ENCODE results near the gene TP53BP2.

TP53BP2 gene

DNA sequence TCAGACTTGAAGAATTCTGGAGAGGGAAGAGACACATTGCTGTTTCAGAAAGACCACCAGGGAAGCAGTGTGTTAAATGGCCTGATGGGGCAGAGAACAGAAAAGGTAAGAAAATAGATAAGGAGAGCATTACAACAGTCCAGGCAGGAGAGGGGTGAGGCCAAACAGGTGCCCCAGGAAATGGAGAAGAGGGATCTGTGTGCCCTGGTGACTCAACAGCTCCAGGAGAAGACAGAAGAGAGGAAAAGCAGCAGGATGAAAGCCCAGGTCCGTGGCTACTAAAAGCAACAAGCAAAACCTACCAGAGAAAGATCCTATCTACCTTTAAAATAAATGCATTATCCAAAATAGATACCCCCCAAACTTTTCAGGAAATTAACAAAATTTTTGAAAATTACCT lies 9.2 kb downstream of the TP53BP2 start:
- TF ChIP-seq, protein P1, sequence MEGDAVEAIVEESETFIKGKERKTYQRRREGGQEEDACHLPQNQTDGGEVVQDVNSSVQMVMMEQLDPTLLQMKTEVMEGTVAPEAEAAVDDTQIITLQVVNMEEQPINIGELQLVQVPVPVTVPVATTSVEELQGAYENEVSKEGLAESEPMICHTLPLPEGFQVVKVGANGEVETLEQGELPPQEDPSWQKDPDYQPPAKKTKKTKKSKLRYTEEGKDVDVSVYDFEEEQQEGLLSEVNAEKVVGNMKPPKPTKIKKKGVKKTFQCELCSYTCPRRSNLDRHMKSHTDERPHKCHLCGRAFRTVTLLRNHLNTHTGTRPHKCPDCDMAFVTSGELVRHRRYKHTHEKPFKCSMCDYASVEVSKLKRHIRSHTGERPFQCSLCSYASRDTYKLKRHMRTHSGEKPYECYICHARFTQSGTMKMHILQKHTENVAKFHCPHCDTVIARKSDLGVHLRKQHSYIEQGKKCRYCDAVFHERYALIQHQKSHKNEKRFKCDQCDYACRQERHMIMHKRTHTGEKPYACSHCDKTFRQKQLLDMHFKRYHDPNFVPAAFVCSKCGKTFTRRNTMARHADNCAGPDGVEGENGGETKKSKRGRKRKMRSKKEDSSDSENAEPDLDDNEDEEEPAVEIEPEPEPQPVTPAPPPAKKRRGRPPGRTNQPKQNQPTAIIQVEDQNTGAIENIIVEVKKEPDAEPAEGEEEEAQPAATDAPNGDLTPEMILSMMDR (IDR thresholded peaks at IDR 0.05; ENCODE audit: insufficient read depth, low read length, poor library complexity, severe bottlenecking): no peak
- Histone ChIP-seq H3K36me3 (ENCODE audit: control insufficient read depth, insufficient read depth, low read length) (no peaks in the 10 kb centered on the region), H3K4me3 (replicated peaks; ENCODE audit: low read depth, low read length) (no peak overlapping the region), H3K27me3 (replicated peaks; ENCODE audit: control insufficient read depth, insufficient read depth, low read length) (no peaks in the 10 kb centered on the region)
- DNase-seq (ENCODE audit: extremely low read depth, insufficient read length): no peak

DNA sequence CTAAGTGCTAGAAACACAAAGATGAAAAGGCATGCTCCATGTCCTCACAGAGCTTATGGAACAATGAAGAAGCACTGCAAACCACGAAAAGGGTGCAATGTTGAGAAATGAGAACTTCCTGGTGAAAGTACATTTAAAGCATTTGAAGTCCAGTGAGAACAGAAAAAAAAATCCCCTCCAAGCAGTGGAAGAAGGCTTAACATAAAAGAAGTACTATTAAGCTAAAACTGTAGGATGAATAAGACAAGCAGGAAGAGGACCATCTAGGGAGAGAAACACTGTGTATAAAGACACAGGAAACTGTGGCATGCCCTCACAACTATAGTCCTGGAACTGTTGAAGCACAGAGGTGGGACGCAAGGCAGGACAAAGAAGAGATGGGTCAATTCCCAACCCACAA lies 10.0 kb downstream of the TP53BP2 start:
- H3K4me3 ChIP-seq (replicated peaks; ENCODE audit: low read depth, low read length): no peak overlapping the region
- no peaks in the 10 kb centered on the region for H3K27me3 ChIP-seq (replicated peaks; ENCODE audit: control insufficient read depth, insufficient read depth, low read length)
- TF ChIP-seq, protein P1 (IDR thresholded peaks at IDR 0.05; ENCODE audit: insufficient read depth, low read length, poor library complexity, severe bottlenecking): no peak
- no peak for DNase-seq (ENCODE audit: extremely low read depth, insufficient read length)
- no peaks in the 10 kb centered on the region for H3K36me3 ChIP-seq (ENCODE audit: control insufficient read depth, insufficient read depth, low read length)

DNA sequence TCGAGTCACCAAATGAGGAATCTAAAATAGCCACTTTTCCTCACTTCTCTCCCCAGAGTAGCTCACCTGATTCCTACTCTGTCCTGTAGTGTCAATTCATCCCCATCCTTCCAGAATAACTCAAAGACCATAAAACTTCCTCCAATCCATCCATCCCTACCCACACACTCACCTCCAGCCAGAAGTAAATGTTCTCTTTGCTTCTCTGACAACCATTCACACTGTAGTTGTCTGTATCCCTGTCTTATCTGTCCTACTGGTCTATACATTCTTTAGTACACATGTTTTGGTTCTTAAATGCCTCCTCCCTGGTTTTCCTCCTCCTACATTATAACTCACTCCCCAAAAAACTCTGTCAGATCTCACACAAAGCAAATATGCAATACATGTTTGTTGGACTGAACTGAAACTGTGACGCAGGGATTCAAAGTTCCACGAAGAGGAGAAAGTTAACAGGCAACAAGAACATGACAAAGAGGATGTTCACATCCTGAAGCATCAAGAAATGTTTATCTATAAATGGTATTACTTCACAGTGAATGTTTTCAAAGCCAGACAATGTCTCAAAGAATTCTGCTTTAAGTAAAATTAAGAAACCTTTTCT lies 11.0 kb downstream of the TP53BP2 start:
- no peaks in the 10 kb centered on the region for H3K36me3 ChIP-seq (ENCODE audit: control insufficient read depth, insufficient read depth, low read length)
- no peaks in the 10 kb centered on the region for H3K27me3 ChIP-seq (replicated peaks; ENCODE audit: control insufficient read depth, insufficient read depth, low read length)
- no peak for DNase-seq (ENCODE audit: extremely low read depth, insufficient read length)
- TF ChIP-seq, protein P1 (IDR thresholded peaks at IDR 0.05; ENCODE audit: insufficient read depth, low read length, poor library complexity, severe bottlenecking): no peak
- H3K4me3 ChIP-seq (replicated peaks; ENCODE audit: low read depth, low read length): no peak overlapping the region

DNA sequence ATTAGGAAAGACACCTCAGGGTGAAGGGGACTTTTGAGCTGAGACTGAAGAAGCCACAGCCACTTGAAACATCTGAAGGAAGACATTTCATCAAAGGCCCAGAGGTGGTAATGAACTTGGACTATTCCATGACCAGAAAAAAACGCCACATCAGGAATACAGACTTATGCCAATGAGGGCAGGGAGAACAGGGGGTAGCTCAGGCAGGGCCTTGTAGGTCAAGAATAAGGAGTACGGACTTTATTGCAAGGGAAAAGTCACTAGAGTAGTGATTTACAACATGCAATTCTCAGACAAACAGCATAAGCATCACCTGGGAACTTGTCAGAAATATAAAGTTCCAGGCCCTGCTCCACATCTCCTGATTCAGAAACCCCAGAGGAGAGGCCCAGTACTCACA lies 11.8 kb downstream of the TP53BP2 start:
- Histone ChIP-seq H3K4me3 (replicated peaks; ENCODE audit: low read depth, low read length) (no peak overlapping the region), H3K27me3 (replicated peaks; ENCODE audit: control insufficient read depth, insufficient read depth, low read length) (no peaks in the 10 kb centered on the region), H3K36me3 (ENCODE audit: control insufficient read depth, insufficient read depth, low read length) (no peaks in the 10 kb centered on the region)
- TF ChIP-seq, protein P1 (IDR thresholded peaks at IDR 0.05; ENCODE audit: insufficient read depth, low read length, poor library complexity, severe bottlenecking): no peak
- DNase-seq (ENCODE audit: extremely low read depth, insufficient read length): no peak

DNA sequence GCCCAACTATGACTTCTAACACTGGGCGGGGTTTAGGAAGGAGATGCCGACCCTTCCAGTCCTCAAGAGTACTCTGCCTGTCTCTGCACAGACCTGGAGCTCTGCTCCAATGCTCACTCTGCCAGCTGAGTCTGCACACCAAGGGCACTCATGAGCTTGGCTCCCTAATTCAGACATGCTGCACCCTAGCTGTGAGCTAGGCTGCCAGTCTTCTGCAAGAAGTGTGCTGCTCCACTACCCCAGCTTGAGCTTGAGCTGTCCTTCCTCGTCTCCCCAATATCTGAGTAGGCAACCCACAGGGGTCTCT lies 13.2 kb downstream of the TP53BP2 start:
- no peak for DNase-seq (ENCODE audit: extremely low read depth, insufficient read length)
- no peaks in the 10 kb centered on the region for H3K36me3 ChIP-seq (ENCODE audit: control insufficient read depth, insufficient read depth, low read length)
- no peak overlapping the region for H3K4me3 ChIP-seq (replicated peaks; ENCODE audit: low read depth, low read length)
- no peaks in the 10 kb centered on the region for H3K27me3 ChIP-seq (replicated peaks; ENCODE audit: control insufficient read depth, insufficient read depth, low read length)
- TF ChIP-seq, protein P1 (IDR thresholded peaks at IDR 0.05; ENCODE audit: insufficient read depth, low read length, poor library complexity, severe bottlenecking): no peak
